IMR-90 (cell line): Measurements from ENCODE around the gene ARPC2.

ENCODE experiments used
- BHLHE40 ChIP-seq: fragments of 150-350 bp; IDR thresholded peaks from 2 replicates; pipeline ENCODE4 v1.6.1; 2016; ENCODE audit warnings: mild to moderate bottlenecking, low read depth, low read length
- CHD1 ChIP-seq: IDR thresholded peaks from 2 replicates; pipeline ENCODE4 v1.6.1; 2012; ENCODE audit warnings: low read depth, low read length, improper control_type of control experiment
- FOS ChIP-seq: fragments of 150-350 bp; IDR thresholded peaks from 2 replicates; pipeline ENCODE4 v1.6.1; 2016; ENCODE audit warnings: low read depth, low read length
- MAZ ChIP-seq: IDR thresholded peaks from 2 replicates; pipeline ENCODE4 v1.6.1; 2012; ENCODE audit warnings: low read depth, mild to moderate bottlenecking, low read length, improper control_type of control experiment, moderate library complexity, borderline replicate concordance
- MXI1 ChIP-seq: IDR thresholded peaks from 2 replicates; pipeline ENCODE4 v1.6.1; 2012; ENCODE audit warnings: low read depth, mild to moderate bottlenecking, low read length, moderate library complexity, borderline replicate concordance
- POLR2A ChIP-seq: IDR thresholded peaks from 2 replicates; pipeline ENCODE4 v1.6.1; 2012; ENCODE audit warnings: mild to moderate bottlenecking, low read depth, low read length
- RAD21 ChIP-seq: IDR thresholded peaks from 2 replicates; pipeline ENCODE4 v1.6.1; 2012; ENCODE audit warnings: low read length, improper control_type of control experiment
- RCOR1 ChIP-seq: IDR thresholded peaks from 2 replicates; pipeline ENCODE4 v1.6.1; 2012; ENCODE audit warnings: mild to moderate bottlenecking, low read length, improper control_type of control experiment; ENCODE audit not compliant: insufficient replicate concordance
- TF ChIP-seq, protein P1 (sequence below): conservative IDR thresholded peaks from 2 replicates; pipeline ENCODE4 v1.5.1; 2012; ENCODE audit warnings: mild to moderate bottlenecking, low read depth, low read length, improper control_type of control experiment
- TF ChIP-seq, protein P2 (sequence below): fragments of 150-350 bp; IDR thresholded peaks from 2 replicates; pipeline ENCODE4 v1.6.1; 2016; ENCODE audit warnings: low read depth, mild to moderate bottlenecking, low read length, moderate library complexity, borderline replicate concordance

DNA sequence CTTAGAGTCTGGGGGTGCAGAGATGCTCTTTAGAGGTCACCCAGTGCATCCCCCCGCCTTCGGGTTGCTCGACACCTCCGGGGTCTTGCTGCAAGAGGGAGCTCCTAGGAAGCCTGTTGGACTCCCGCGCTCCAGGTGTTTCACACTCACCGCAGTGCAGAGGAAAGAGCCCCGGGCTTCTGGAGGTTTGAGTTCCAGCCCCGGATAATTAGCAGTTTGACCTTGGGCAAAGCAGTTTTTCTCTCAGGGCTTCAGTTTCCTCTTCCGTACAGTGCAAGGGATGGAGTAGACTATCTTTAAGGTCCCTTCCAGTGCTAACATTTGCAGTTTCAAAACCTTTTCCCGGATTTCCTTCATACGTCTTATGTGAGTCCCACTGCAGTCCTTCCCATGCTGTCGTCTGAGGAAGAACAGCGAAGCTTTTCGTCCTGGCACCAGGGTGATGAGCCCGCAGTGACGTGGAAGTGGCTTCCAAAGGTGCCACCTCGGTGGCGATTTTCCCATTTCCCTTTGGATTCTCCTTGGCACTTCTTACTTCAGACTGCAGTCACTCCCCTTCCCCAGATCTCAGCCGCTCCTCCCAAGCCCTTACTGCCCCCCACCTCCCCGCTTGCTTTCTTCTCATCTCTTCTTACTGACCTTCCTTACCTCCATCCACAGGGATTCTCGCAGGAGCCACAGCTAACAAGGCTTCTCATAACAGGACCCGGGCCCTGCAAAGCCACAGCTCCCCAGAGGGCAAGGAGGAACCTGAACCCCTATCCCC, 53.9 kb downstream of the ARPC2 start:
- TF ChIP-seq, protein P1, sequence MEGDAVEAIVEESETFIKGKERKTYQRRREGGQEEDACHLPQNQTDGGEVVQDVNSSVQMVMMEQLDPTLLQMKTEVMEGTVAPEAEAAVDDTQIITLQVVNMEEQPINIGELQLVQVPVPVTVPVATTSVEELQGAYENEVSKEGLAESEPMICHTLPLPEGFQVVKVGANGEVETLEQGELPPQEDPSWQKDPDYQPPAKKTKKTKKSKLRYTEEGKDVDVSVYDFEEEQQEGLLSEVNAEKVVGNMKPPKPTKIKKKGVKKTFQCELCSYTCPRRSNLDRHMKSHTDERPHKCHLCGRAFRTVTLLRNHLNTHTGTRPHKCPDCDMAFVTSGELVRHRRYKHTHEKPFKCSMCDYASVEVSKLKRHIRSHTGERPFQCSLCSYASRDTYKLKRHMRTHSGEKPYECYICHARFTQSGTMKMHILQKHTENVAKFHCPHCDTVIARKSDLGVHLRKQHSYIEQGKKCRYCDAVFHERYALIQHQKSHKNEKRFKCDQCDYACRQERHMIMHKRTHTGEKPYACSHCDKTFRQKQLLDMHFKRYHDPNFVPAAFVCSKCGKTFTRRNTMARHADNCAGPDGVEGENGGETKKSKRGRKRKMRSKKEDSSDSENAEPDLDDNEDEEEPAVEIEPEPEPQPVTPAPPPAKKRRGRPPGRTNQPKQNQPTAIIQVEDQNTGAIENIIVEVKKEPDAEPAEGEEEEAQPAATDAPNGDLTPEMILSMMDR = no peak
- TF ChIP-seq POLR2A (no peak), RCOR1 (no peak), MXI1 (no peak), MAZ (no peak), FOS (no peak), BHLHE40 (no peak), RAD21 (no peak), CHD1 (no peak)
- TF ChIP-seq, protein P2, sequence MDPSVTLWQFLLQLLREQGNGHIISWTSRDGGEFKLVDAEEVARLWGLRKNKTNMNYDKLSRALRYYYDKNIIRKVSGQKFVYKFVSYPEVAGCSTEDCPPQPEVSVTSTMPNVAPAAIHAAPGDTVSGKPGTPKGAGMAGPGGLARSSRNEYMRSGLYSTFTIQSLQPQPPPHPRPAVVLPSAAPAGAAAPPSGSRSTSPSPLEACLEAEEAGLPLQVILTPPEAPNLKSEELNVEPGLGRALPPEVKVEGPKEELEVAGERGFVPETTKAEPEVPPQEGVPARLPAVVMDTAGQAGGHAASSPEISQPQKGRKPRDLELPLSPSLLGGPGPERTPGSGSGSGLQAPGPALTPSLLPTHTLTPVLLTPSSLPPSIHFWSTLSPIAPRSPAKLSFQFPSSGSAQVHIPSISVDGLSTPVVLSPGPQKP = no peak
